ENCODE data around the gene MRPL38. TPM values are rescaled to one million over a fixed set of nuclear protein-coding genes. Genes with fewer than 3 reads are reported as not detected.
A peak's percentile ranks its signal among the peaks of the same experiment; 100 is the strongest.

The MRPL38 gene
- total RNA-seq, 4 donors from 2014 or later = 41.7 to 113 (median 50.2) TPM

- H3K4me1 ChIP-seq = peaks cover 16% of the 10 kb centered on the region
- H3K27ac ChIP-seq = no peak overlapping the region
- no peak for TF ChIP-seq EP300 (IDR thresholded peaks at IDR 0.05)
- no peak for TF ChIP-seq CTCF (IDR thresholded peaks at IDR 0.05)
- no peak for TF ChIP-seq POLR2A (IDR thresholded peaks at IDR 0.05)
- TF ChIP-seq POLR2AphosphoS5 (IDR thresholded peaks at IDR 0.05) = no peak
- WGBS = 84% methylated on average over 29 of the region's 34 CpGs
- no peak overlapping the region for H3K4me3 ChIP-seq
- DNase-seq (ENCODE audit: low spot score in 2 of 2) = no peak
- no peaks in the 10 kb centered on the region for H3K9me3 ChIP-seq
- peaks cover 25% of the 10 kb centered on the region for H3K36me3 ChIP-seq
- no peaks in the 10 kb centered on the region for H3K27me3 ChIP-seq
Observed at GRCh38 chr17:75914643-75915267, 10.1 kb upstream of the MRPL38 start.

GRCh38 chr17:75913537-75914210 lies 9.0 kb upstream of the MRPL38 start:
- WGBS = 92% methylated on average over 23 of the region's 32 CpGs

GRCh38 chr17:75910699-75911098 lies 6.0 kb upstream of the MRPL38 start:
- no peak for DNase-seq (ENCODE audit: low spot score in 2 of 2)
- 57% methylated on average over 5 of the region's 6 CpGs for whole genome bisulfite sequencing
- Histone ChIP-seq H3K27me3 (no peaks in the 10 kb centered on the region), H3K4me1 (peaks cover 42% of the 10 kb centered on the region), H3K4me3 (no peak overlapping the region), H3K27ac (peak overlapping the region; percentile 52), H3K9me3 (no peaks in the 10 kb centered on the region), H3K36me3 (peaks cover 13% of the 10 kb centered on the region)
- TF ChIP-seq EP300 (IDR thresholded peaks at IDR 0.05) (no peak), POLR2A (IDR thresholded peaks at IDR 0.05) (no peak), CTCF (IDR thresholded peaks at IDR 0.05) (no peak), POLR2AphosphoS5 (IDR thresholded peaks at IDR 0.05) (no peak)

More at GRCh38 chr17:75913537-75914210, 9.0 kb upstream of the MRPL38 start:
- no peak overlapping the region for H3K27ac ChIP-seq
- H3K9me3 ChIP-seq = no peaks in the 10 kb centered on the region
- H3K4me1 ChIP-seq = peaks cover 27% of the 10 kb centered on the region
- peaks cover 23% of the 10 kb centered on the region for H3K36me3 ChIP-seq
- no peak overlapping the region for H3K4me3 ChIP-seq
- TF ChIP-seq EP300 (IDR thresholded peaks at IDR 0.05) = no peak
- no peak for TF ChIP-seq CTCF (IDR thresholded peaks at IDR 0.05)
- no peak for TF ChIP-seq POLR2A (IDR thresholded peaks at IDR 0.05)
- no peak for TF ChIP-seq POLR2AphosphoS5 (IDR thresholded peaks at IDR 0.05)
- no peaks in the 10 kb centered on the region for H3K27me3 ChIP-seq
- DNase-seq (ENCODE audit: low spot score in 2 of 2) = no peak

- TF ChIP-seq CTCF (IDR thresholded peaks at IDR 0.05) (no peak), EP300 (IDR thresholded peaks at IDR 0.05) (no peak), POLR2AphosphoS5 (IDR thresholded peaks at IDR 0.05) (no peak), POLR2A (IDR thresholded peaks at IDR 0.05) (no peak)
- H3K4me1 ChIP-seq = peaks cover 49% of the 10 kb centered on the region
- no peak for DNase-seq (ENCODE audit: low spot score in 2 of 2)
- H3K4me3 ChIP-seq = no peak overlapping the region
- 44% methylated on average over 11 of the region's 11 CpGs for WGBS
- no peaks in the 10 kb centered on the region for H3K9me3 ChIP-seq
- peaks cover 12% of the 10 kb centered on the region for H3K36me3 ChIP-seq
- peak overlapping the region; percentile 52 for H3K27ac ChIP-seq
- H3K27me3 ChIP-seq = no peaks in the 10 kb centered on the region
Observed at GRCh38 chr17:75909812-75910274, 5.2 kb upstream of the MRPL38 start.

GRCh38 chr17:75909051-75909811 lies 4.5 kb upstream of the MRPL38 start:
- Histone ChIP-seq H3K27me3 (no peaks in the 10 kb centered on the region), H3K9me3 (no peaks in the 10 kb centered on the region), H3K4me1 (peaks cover 50% of the 10 kb centered on the region), H3K27ac (peak overlapping the region; percentile 52), H3K4me3 (no peak overlapping the region), H3K36me3 (peaks cover 8% of the 10 kb centered on the region)
- 47% methylated on average over 14 of the region's 14 CpGs for WGBS
- TF ChIP-seq EP300 (IDR thresholded peaks at IDR 0.05) (no peak), POLR2AphosphoS5 (IDR thresholded peaks at IDR 0.05) (no peak), POLR2A (IDR thresholded peaks at IDR 0.05) (no peak), CTCF (IDR thresholded peaks at IDR 0.05) (no peak)
- no peak for DNase-seq (ENCODE audit: low spot score in 2 of 2)

Data from suprapubic skin (tissue), 4 donors.